Chondrocyte (in vitro differentiated cells): Measurements from ENCODE around the gene GPR27. TPM values are rescaled to one million over a fixed set of nuclear protein-coding genes. Genes with fewer than 3 reads are reported as not detected.

Experiments
- DNase-seq: peaks from one replicate; pipeline ENCODE4 v3.0.0; 2021; ENCODE audit warnings: mixed read lengths, low spot score
- H3K27ac Mint-ChIP-seq: one replicate; pipeline ENCODE4 v1.8.0; 2021; ENCODE audit warnings: mild to moderate bottlenecking, moderate library complexity, mixed read lengths; ENCODE audit not compliant: unreplicated experiment
- H3K27me3 Mint-ChIP-seq: 2 replicates; pipeline ENCODE4 v1.8.0; 2021; ENCODE audit warnings: low read depth, mixed read lengths
- H3K36me3 Mint-ChIP-seq: 2 replicates; pipeline ENCODE4 v1.8.0; 2021; ENCODE audit warnings: low read depth, mixed read lengths
- H3K4me1 Mint-ChIP-seq: 2 replicates; pipeline ENCODE4 v1.8.0; 2021; ENCODE audit warnings: low read depth, mild to moderate bottlenecking, mixed read lengths
- H3K4me3 Mint-ChIP-seq: one replicate; pipeline ENCODE4 v1.8.0; 2021; ENCODE audit warnings: mild to moderate bottlenecking, moderate library complexity, mixed read lengths; ENCODE audit not compliant: unreplicated experiment
- H3K9me3 Mint-ChIP-seq: 2 replicates; pipeline ENCODE4 v1.8.0; 2021; ENCODE audit warnings: low read depth, mixed read lengths
- CTCF ChIP-seq: fragments of 200-600 bp; sonication (generic); IDR thresholded peaks from 2 replicates; pipeline ENCODE4 v1.5.0; 2021; ENCODE audit warnings: antibody characterized with exemption, mild to moderate bottlenecking, moderate library complexity
- total RNA-seq: library from RNA; stranded (reverse); gene quantifications from 3 replicates; pipeline ENCODE4 v1.2.1, GENCODE V29; 2021

The GPR27 gene
- total RNA-seq, 1 donor from 2014 or later: 5.5 TPM

- no peak overlapping the region for H3K27ac Mint-ChIP-seq
- no peak for DNase-seq
- H3K27me3 Mint-ChIP-seq: peaks cover 11% of the 10 kb centered on the region
- no peak for TF ChIP-seq CTCF
- H3K4me3 Mint-ChIP-seq: no peak overlapping the region
- peaks cover 4% of the 10 kb centered on the region for H3K36me3 Mint-ChIP-seq
- H3K4me1 Mint-ChIP-seq: peaks cover 11% of the 10 kb centered on the region
- H3K9me3 Mint-ChIP-seq: no peaks in the 10 kb centered on the region
Observed at GRCh38 chr3:71721002-71721401, 32.7 kb upstream of the GPR27 start.

GRCh38 chr3:71721651-71722157 is 32.0 kb upstream of the GPR27 start:
- Mint-ChIP-seq H3K9me3 (no peaks in the 10 kb centered on the region), H3K4me1 (peaks cover 11% of the 10 kb centered on the region), H3K36me3 (peaks cover 4% of the 10 kb centered on the region), H3K4me3 (no peak overlapping the region), H3K27ac (no peak overlapping the region), H3K27me3 (peaks cover 11% of the 10 kb centered on the region)
- no peak for DNase-seq
- TF ChIP-seq CTCF: no peak

GRCh38 chr3:71722693-71723092 is 31.0 kb upstream of the GPR27 start:
- Mint-ChIP-seq H3K4me3 (no peak overlapping the region), H3K9me3 (no peaks in the 10 kb centered on the region), H3K27ac (no peak overlapping the region), H3K27me3 (peaks cover 11% of the 10 kb centered on the region), H3K4me1 (peaks cover 11% of the 10 kb centered on the region), H3K36me3 (peaks cover 4% of the 10 kb centered on the region)
- DNase-seq: no peak
- TF ChIP-seq CTCF: no peak

DNA sequence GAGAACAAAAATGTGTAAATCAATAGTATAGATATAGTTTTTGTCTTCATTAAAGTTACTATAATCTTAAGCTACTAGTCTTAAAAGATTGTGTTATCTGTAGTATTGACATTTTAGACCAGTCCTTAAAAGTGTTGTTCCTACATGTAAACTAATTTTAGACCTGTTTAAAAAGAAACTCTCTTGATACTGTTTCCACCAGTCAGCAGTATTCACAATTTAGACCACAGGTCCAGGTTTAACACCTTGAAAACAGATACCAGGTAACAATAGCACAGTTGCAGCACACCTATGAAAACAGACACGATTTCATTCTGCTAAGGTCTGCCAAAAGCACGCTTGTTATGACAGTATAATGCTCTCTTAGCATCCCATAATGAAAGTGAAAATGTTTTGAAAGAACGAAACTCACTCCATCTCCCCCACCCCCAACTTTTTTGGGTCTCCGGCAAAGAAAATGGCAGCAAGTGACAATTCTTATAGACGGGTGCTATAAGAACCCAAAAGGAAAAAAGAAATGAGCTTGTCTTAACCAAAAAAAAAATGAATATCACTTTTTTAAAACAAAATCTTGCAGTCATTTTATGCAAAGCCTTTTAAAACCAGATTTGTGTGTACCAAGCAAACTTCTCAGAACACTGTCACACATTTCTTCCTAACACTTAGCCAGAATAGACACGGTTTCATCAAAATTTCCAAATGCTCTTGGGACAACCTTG is 30.0 kb upstream of the GPR27 start:
- Mint-ChIP-seq H3K4me3 (peak overlapping the region; percentile 73), H3K27ac (no peak overlapping the region), H3K27me3 (peaks cover 15% of the 10 kb centered on the region), H3K36me3 (peaks cover 4% of the 10 kb centered on the region), H3K4me1 (peaks cover 11% of the 10 kb centered on the region), H3K9me3 (no peaks in the 10 kb centered on the region)
- DNase-seq: no peak
- no peak for TF ChIP-seq CTCF

DNA sequence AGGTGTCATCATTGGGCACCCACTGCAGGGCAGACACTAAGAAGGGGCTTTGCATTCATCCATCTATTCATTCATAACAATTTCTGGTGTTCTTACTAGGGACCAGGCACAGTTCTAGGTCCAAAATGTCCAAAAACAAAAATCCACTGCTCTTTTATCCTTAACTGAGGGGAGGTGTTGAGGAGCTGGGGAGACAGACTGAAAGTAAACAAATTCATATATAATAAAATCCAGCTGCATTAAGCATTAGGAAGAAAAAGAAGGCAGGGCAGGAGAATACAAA is 29.5 kb upstream of the GPR27 start:
- H3K36me3 Mint-ChIP-seq: peaks cover 4% of the 10 kb centered on the region
- H3K4me1 Mint-ChIP-seq: peaks cover 11% of the 10 kb centered on the region
- H3K27ac Mint-ChIP-seq: no peak overlapping the region
- peak overlapping the region; percentile 73 for H3K4me3 Mint-ChIP-seq
- H3K27me3 Mint-ChIP-seq: peaks cover 15% of the 10 kb centered on the region
- H3K9me3 Mint-ChIP-seq: no peaks in the 10 kb centered on the region
- DNase-seq: no peak
- no peak for TF ChIP-seq CTCF
